ENCODE data around the gene CBARP.

CBARP gene

GRCh38 chr19:1239796-1240737 is 2.3 kb upstream of the CBARP start:
- DNase-seq (ENCODE audit: low spot score) = peak; percentile 95

DNA sequence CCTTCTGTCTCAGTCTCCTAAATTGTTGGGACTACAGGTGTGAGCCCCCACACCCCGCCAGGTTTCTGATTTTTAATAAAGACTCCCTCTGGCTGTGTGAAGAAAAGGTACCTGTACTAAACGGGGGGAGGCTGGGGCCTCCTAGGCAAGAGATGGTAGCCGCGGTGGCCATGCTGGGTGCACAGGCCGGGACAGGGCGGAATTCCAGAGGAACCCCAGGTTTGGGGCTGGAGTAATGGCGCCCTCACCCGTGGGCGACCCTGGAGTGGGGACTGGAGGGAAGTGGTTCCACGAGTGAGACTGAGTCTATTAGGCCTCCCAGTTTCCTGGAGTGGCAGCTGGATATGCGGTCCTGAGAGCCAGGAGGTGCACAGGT is 1.6 kb upstream of the CBARP start:
- DNase-seq (ENCODE audit: low spot score) = no peak

- DNase-seq (ENCODE audit: low spot score) = no peak
Measured at GRCh38 chr19:1238369-1239303, 831 bp upstream of the CBARP start.

GRCh38 chr19:1237027-1237659 is 662 bp downstream of the CBARP start:
- no peak for DNase-seq (ENCODE audit: low spot score)

- no peak for DNase-seq (ENCODE audit: low spot score)
Measured at GRCh38 chr19:1236576-1236975, 1.2 kb downstream of the CBARP start.

DNA sequence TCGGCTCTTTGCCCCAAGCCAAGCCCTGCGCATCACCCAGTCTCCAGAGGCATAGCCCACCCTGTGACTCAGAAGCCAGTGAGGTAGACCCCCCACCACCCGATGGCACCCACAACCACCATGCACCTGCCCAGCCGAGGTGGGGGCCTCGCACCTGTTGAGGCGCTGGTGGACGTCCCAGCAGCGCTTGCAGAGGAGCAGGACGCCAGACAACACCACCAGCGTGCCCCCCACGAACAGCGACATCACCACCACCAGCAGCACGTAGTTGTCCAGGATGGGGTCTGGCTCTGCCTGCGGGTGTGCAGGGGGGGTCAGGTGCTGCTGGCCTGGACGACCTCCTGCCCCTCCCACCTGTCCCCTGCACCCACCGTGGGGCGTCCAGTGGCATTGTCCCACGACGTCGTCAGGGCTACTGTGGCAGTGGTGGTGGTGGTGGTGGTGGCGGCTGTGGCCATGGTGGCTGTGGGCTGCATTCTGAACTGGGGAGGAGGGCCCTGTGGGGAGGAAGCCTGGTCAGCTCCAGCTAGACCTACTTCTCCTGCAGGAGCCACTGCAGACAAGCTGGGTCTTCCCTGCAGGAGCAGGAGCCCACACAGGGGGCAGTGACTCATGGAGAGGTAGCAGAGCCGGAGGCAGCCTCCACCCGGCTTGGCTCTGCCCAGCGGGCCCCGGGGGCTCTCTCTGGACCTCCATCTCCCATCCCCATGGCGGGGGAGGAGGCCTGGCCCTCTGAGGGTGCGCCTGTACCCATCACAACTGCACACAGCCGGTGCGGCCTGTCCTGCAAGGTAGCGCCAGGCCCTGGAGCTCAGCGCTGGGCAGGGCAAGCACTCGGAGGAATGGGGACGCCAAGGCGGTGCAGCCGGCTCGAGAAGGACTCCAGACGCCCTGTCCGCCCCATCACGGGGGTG is 1.9 kb downstream of the CBARP start:
- DNase-seq (ENCODE audit: low spot score) = no peak

GRCh38 chr19:1234955-1235380 is 2.8 kb downstream of the CBARP start:
- no peak for DNase-seq (ENCODE audit: low spot score)

DNA sequence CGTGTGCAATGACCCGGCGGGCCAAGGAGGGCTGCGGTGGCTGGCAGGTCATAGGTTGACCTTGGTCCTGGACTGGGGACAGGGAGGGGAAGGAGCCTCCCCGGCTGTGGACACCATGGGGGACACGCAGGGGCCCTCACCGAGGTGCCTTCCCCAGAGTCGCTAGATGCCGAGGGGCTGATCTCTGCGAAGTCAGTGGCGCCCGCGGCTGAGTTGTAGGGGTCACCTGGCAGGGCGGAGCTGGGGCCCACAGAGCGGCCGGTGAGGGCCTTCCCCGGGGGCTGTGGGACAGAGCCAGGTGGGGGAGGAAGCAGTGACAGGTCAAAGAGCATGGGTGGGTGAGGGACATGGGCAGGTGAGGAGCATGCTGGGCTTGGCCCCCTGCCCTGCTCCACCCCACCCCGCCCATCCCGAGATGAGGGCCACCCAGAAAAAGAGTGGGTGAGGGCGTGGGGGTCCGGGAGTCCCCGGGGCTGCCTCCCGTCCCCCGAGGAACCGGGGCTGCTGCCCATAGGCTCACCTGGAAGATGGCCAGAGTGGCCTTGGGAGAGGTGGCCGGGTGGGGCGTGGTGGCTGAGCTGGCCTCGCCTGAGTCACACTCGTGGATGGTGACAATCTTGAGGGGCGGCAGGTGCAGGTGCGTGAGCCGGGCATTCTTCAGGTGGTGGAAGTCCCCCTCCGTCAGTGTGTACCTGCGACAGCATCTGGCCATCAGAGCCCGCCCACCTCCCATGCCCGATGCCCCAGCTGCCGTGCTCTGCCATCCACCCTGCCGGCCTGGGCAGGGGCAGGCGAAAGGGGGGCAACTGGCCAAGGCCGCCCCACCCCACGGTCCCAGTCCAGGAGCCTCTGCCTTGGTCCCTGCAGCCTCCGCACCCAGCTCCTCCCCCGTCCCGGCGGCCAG is 3.5 kb downstream of the CBARP start:
- DNase-seq (ENCODE audit: low spot score) = no peak

- DNase-seq (ENCODE audit: low spot score) = no peak
Measured at GRCh38 chr19:1233115-1233667, 4.6 kb downstream of the CBARP start.

- DNase-seq (ENCODE audit: low spot score) = no peak
Measured at GRCh38 chr19:1232652-1233072, 5.1 kb downstream of the CBARP start.

GRCh38 chr19:1231729-1232637 is 5.8 kb downstream of the CBARP start:
- DNase-seq (ENCODE audit: low spot score) = no peak

- no peak for DNase-seq (ENCODE audit: low spot score)
Measured at GRCh38 chr19:1230783-1231489, 6.9 kb downstream of the CBARP start.

DNA sequence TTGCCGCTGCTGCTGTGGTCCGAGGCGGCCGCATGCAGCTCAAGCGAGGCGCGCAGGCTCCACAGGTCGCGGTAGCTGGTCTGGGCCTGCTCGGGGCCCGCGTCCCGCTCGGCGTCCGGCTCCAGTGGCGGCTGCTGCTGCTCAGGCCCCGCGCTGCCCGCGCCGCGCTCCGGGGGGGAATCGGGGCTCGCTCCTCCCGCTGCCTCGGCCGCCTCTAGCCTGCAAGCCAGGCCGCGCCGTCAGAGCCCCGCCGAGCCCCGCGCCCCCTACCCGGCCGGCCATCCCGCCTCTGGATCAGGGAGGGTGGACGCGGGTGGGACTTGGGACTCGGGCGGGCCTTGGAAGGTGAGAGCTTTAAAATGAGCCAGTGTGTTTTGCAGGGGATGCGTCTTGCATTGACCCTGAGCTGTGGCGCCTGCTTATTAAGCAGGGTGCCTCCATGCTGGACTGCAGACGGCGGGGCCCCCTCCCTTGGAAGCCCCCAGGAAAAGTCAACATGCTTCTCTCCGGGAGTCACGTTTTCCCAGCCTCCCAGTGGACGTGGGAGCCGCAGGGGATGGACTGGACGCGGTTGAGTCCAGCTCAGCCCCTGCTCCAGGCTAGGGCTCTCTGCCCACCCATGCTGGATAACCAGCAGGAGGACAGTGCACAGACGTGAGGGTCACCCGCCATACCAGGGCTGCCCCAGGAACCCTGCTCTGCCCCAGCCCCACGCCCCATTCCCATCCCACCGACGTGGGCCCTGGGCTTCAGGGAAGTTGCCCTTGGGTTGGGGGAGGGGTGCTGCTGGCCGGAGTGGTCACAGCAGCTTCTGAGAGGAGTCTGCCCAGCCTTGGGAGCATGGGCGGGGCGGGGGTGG is 7.7 kb downstream of the CBARP start:
- no peak for DNase-seq (ENCODE audit: low spot score)

- DNase-seq (ENCODE audit: low spot score) = no peak
Measured at GRCh38 chr19:1229056-1229923, 8.5 kb downstream of the CBARP start.

DNA sequence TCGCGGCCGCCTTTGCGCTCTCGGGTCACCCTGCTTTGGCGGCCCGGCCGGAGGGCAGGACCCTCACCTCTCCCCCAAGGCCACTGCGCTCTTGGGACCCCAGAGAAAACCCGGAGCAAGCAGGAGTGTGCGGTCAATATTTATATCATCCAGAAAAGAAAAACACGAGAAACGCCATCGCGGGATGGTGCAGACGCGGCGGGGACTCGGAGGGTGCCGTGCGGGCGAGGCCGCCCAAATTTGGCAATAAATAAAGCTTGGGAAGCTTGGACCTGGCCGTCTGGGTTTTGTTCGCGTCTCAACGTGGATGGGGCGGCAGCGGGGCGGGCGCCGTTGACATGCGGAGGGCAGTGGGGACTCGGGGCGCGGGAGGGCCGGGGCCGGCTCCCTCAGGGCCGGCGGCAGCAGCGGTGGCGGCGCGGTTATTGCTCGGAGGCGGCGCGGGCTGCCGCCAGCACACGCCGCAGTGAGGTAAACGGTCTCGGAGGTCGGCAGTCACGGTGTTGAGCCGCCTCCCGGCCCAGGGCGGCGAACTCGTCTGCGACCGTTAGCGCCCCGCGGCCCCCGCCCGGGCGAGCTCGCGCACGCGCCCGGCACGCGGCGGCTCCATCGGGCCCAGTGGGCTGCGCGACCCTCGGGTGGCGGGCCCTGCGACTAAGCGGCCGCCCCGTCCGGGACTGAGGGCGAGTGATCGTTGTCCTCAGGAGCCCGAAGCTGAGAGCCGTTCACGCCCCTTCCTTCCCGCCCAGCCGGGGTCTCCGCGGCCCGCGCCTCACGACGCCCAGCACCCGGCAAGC is 9.4 kb downstream of the CBARP start:
- no peak for DNase-seq (ENCODE audit: low spot score)

Data from COLO829 (cell line).